Ecto neural progenitor cell (in vitro differentiated cells): ENCODE results near the gene GATA3.
"Not testable (repeated sequence)": the region's sequence is repeated elsewhere in the genome, so short reads cannot be mapped to it uniquely, and the experiment has no call there.

Experiments
- DNase-seq: peaks from one replicate; pipeline ENCODE4 v3.0.0-alpha.2; 2018; ENCODE audit warnings: low spot score

GATA3 gene

DNA sequence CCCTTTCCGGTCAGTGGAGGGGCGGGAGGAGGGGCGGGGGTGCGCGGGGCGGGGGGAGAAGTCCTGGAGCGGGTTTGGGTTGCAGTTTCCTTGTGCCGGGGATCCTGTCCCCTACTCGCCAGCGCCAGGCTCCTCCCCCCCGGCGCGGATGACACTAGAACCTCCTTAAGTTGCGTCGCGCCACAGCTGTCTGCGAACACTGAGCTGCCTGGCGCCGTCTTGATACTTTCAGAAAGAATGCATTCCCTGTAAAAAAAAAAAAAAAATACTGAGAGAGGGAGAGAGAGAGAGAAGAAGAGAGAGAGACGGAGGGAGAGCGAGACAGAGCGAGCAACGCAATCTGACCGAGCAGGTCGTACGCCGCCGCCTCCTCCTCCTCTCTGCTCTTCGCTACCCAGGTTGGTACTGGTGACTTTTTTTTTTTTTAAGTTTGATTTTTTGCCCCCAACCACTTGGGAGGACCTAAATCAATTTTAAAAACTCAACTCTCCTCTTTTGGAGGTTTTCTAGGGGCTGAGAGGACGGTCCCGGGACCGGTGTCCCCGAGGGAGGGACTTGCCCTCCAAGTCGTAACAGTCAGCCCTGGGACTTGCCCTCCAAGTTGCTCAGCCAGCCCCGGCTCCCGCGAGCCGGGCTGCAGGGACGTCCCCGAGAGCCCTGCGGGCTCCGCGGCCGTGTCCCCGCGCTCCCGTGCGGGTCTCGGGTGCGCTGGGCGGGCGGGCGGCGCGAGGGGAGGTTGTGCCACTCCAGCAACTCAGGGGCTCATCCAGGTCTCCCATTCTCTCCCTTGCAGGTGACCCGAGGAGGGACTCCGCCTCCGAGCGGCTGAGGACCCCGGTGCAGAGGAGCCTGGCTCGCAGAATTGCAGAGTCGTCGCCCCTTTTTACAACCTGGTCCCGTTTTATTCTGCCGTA is at the start of gene GATA3:
GATA3 (plus strand) TSS at position 195 of the 914 bp plus-strand sequence. CDS start 968 bp downstream, outside the sequence.
- DNase-seq, result peak; percentile 80

DNA sequence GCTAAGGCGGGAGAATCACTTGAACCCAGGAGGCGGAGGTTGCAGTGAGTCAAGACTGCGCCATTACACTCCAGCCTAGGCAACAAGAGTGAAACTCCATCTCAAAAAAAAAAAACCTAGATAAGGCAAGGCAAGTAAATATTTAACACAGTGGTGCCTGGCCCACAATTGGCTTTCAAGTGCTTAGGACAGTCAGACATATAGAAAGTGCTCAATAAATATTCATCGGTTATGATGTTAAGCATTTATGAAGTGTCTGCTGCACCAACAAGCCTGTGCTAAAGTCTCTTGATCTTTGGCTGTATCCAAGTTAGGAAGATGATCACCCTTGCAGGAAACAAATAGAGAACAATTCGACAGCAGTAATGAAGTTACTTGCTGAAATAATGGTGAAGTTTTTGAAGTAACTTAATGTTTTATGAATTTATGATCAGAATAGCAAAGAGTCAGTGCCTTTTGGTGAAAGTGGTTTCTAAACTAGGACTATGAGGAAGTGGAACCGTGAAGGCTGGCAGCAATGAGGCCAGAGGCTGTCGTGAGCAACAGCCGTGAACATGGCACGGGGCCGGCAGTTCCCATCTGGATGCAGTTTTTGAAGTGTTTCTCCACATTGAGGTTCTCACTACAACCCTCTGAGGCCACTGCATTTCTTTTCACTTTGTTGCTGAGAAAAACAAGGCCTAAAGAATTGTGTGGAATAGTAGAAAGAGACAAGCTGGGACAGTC is 48.1 kb upstream of the GATA3 start:
- DNase-seq, result no peak

DNA sequence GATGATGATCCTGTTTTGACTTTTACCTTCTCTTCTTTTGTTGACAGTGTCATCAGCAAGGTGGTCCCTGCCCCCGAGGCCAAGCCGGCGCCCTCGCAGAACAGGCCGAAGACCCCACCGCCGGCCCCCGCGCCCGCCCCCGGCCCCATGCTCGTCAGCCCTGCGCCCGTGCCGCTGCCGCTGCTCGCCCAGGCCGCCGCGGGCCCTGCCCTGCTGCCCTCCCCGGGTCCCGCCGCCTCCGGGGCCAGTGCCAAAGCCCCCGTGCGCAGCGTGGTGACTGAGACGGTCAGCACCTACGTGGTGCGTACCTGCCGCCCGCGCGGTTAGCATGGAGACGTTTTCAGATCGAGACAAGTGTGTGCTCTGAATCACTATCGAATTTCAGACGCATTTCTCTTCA is 45.5 kb upstream of the GATA3 start:
- DNase-seq, result no peak

DNA sequence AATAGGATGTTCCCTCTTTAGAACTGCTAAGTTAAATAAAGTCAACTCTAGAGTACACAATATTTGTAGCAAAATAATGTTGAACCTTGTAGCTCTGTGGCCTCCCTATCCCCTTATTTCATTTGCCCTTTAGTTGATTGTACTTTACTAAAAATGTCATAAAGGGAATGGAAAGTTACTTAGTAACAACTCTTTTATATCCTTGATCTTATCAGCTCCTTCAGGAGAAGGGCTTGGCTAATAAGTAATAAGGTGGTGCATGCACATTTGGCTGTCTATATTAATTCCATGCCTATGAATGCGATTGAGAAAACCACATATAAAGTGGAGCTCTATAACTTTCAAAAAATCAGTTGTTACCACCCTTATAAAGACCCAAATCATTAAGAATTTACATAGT is 41.5 kb upstream of the GATA3 start:
- no peak for DNase-seq

DNA sequence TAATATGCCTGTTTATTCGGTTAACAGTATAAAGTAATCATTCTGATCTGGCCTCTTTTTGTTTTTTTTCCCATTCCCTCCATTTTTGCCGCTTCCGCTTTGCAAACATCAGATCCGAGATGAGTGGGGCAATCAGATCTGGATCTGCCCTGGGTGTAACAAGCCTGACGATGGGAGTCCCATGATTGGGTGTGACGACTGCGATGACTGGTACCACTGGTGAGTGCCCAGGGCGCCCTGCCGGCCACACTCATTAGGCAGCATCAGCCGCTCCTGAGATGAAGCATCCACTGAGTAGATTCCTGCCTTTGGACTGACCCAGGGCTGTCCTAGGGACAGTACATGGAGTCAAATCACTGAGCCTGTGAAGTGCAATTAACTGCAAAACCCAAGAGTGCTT is 40.9 kb upstream of the GATA3 start:
- no peak for DNase-seq

DNA sequence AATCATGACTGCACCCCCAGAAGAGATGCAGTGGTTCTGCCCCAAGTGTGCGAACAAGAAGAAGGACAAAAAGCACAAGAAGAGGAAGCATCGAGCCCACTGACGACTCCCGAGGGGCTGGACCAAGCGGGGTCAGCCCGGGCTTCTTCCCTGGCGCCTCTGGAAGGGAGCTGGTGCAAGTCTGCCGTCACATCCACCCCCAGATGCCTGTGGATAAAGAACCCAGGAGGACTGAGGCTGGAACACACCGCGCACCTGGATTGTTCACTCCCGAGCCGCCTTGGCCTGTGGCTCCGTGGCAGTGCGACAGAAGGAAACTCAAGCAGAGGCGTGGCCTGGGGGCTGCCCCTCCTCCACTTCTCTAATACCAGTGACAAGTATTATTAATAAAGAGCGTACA is 39.8 kb upstream of the GATA3 start:
- DNase-seq, result no peak

DNA sequence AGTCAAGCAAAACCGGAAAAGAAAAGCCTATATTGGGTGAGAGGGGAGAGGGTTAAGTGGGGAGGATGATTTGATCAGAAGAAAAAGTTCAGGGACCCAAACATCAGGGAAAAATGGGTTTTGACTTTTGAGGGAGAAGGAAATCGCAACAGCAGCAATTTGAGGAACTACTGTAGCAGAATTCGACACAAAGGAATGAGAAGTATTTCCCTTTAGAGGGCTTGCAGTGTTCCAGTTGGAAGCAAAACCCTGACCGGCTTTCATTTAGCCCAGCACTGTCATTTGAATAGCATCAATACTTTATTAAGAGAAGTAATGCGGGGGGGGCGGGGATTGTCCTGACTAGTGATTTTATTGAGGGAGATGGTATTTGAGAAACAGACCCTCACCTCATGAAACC is 37.2 kb upstream of the GATA3 start:
- no peak for DNase-seq

DNA sequence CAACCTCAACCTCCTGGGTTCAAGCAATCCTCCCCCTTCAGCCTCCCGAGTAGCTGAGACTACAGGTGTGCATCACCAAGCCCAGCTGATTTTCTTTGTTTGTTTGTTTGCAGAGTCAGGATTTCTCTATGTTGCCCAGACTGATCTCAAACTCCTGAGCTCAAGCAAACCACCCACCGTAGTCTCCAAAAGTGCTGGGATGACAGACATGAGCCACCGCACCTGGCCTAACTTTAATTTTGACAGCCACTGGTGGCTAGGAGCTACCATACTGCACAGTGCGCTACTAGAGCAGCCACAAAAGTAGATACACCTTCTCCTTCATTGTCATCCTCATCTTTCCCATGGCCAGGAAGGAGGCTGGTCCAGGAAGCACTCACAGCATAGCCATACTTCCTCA is 31.2 kb upstream of the GATA3 start:
- no peak for DNase-seq

GRCh38 chr10:8023851-8024250 is 30.6 kb upstream of the GATA3 start:
- DNase-seq, result no peak

DNA sequence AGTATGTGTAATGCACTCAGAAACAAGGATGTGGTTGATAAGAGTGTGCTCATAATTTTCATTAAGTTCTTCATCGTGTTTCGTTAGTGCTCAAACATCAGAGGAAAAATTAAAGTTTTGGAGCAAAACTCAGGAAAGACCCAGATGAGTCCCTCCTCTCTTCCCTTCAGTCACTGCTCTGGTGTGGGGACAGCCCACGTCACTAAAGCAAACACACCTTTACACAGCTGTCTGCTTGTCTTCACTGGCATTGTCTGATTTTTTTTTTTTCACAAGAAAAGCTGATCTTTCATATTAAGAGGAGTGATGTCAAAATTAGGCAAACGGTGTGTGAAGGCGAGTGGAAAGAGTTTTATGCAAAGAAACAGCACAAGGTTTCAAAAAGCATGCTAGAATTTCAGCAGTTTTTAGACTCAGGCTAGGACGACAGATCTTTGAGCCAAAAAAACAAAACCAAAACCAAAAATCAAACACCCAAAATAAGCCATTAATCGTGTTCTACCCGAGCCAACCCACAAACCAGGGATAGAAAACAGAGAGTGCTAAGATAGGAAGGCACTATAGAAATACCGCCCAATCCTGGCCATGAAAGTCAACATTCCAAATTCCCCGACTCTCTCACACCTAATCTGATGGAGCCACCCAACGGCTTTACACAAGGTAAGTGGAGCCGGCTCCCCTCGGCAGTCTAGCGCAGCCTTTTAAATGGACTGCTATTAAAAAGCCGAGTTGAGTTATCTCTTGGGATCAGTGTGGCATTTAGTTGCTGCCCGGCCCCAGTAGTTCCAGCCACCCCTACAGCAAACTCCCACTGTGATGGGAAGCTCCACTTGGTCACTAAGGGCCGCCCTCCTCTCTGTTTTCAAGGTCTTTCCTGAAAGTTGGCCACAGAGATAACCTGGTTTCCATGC is 27.9 kb upstream of the GATA3 start:
- DNase-seq, result no peak

DNA sequence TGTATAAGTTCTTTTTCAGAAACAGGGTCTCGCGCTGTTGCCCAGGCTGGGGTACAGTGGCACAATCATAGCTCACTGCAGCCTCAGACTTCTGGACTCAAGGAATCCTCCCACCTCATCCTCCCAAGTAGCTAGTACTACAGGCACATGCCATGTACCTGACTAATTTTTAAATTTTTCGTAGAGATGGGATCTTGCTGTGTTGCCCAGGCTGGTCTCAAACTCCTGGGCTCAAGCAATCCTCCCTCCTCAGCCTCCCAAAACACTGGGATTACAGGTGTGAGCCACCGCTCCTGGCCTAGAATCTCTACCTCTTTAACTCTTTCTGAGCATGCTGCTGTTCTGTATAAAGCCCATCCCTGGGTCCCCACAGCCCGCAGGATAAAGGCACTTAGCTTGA is 23.3 kb upstream of the GATA3 start:
- DNase-seq, result not testable (repeated sequence)

DNA sequence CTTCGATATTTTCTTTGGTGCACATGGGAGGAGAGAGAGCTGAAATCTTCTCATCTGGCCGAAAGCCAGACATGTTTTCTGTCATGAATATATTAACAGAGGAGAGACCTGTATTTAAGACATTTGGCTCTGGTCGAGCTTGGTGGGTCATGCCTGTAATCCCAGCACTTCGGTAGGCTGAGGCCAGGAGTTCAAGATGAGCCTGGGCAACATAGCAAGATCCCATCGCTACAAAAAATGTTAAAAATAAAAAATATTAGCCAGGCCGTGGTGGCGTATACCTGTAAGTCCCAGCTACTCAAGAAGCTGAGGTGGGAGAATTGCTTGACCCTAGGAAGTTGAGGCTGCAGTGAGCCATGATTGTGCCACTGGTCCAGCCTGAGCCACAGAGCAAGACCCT is 21.9 kb upstream of the GATA3 start:
- no peak for DNase-seq

DNA sequence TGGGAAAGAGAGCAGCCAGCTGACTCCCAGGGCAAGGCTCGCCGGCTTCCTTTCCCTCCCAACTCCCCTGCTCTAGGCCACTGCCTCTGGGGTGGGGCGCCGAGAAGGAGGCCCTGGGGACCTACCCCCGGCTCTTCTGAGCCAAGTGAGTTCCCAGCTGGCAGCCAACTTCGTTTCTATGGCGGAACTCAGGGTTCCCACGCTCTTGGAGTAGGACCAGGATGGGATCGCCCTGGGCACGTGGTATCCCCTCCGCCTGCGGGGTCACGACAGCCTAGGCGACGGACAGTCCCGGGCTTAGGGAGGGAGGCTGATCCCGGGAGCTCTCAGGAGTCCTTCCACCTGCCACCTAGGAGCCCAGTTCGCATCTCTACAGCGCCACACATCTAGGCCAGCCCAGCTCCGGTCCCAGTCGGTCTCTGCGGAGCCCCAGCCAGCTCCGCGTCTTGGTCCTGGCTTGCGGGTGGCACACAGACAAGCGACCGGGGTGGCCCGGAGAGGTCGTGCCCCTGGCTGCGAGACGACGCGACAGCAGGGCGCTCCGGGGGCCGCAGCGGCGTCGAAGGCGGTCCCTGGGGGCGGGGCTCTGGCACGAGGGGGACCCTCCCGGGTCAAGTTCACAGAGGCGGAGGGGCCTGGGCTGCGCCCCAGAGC is 20.5 kb upstream of the GATA3 start:
- DNase-seq, result peak; percentile 55

DNA sequence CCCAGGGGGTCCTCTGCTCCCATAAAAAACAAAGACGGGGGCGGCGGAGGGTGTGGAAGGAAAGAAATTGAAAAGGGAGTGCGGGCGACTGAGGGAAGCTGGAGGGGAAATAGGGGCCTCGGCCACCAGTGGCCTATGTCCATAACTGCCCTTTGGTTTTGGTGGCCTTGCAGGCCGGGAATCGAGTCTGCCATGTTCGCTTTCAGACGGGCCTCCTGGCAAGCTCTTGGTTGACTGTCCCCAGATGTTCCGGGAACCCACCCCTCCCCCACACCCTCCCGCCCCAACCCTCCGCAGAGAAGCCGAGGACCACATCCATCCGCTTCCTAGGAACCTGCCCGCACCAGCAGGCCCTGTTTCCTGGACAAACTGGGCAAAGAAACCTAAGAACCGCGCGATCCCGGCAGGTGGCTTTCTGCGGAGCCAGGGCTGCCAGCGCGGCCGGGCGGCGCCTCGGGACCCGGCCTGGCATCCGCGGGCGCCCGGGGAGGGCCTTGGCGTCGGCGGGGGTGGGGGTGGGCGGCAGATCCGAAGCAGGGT is 20.0 kb upstream of the GATA3 start:
- peak; percentile 58 for DNase-seq

DNA sequence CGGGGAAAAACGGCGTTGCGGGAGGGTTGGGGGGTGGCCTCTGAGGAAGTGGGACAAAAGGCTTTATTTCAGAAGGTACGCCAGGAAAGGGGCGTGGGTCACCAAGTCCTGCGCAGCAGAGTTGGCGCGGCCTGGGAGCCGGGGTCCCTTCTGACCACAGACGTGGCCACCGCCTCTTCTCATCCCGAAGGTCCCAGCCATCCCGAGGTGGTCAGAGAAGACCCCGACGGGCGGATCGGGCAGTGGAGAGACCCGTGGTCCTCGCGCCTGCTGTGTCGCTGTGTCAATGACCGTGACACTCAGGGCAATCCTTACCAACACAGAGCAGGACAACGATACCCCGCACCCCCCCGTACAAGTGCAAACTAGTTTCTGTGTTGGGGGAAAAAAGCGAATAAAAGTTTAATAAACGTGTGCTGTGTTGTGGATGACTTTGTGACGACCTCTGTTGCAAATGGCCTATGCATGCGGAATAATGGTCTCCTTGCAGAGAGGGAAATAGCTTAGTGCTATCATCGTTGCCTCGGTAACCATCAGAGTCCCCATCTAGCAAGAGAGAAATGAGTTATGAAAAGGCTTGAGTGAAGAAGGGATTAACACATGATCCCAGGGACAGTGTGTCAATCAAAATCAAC is 19.4 kb upstream of the GATA3 start:
- peak; percentile 52 for DNase-seq

- DNase-seq, result peak; percentile 60
Measured at GRCh38 chr10:8035641-8036470, 18.6 kb upstream of the GATA3 start.

DNA sequence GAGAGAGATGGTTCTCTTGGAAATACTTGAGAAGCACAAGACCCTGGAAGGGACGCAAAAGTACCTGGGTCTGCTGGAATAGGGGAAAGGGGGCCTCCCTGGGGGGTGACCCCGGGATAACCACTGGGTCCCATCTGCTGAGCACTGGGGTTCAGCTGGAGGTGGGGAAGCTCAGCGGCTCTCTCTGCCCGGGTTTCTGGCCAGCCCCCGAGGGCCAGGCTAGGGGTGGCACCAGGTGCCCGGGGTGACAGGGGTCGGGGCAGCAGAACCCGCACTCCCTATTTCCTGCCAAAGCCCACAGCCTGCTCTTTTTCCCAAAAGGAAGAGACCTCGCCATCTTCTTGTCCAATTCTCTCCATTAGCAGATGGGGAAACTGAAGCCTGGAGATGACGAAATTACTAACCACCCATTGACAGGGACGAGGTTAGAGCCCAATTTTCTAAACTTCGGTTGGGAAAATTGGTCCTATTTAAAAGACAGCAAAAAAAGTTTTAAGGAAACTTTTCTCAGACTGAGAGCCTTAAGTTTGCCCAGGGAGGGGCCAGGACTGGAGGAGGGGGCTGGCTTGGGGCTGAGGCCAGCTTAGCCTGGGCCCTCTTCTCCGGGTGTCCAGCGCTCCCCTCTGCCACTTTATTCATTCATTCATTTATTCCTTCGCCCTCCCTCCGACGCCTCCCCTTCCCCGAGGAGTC is 17.8 kb upstream of the GATA3 start:
- DNase-seq, result peak; percentile 47

- peak; percentile 48 for DNase-seq
Measured at GRCh38 chr10:8037199-8037801, 17.2 kb upstream of the GATA3 start.
